Stimulated activated CD4-positive, alpha-beta T cell treated with anti-CD3 and anti-CD28 coated beads, Interleukin-2, amount 100 ng/mL, for 24 hours (primary cell): ENCODE data around the gene KIF5C.
A peak's percentile ranks its signal among the peaks of the same experiment; 100 is the strongest.
"Not testable (repeated sequence)": the region's sequence is repeated elsewhere in the genome, so short reads cannot be mapped to it uniquely, and the experiment has no call there.

Experiments
- DNase-seq, 2 donors: peaks; one replicate each; pipeline ENCODE4 v3.0.0-alpha.2; 2020

KIF5C gene

GRCh38 chr2:148967578-148967977, 92.6 kb downstream of the KIF5C start:
- DNase-seq, result no peak

GRCh38 chr2:148968301-148968700, 93.3 kb downstream of the KIF5C start:
- DNase-seq, result no peak

GRCh38 chr2:148968776-148969319, 93.8 kb downstream of the KIF5C start:
- no peak for DNase-seq

GRCh38 chr2:148969659-148970061, 94.6 kb downstream of the KIF5C start:
- no peak for DNase-seq

- DNase-seq, result no peak
Observed at GRCh38 chr2:148970385-148970784, 95.4 kb downstream of the KIF5C start.

GRCh38 chr2:148971547-148971946, 96.5 kb downstream of the KIF5C start:
- DNase-seq, result no peak

GRCh38 chr2:148974095-148974494, 99.1 kb downstream of the KIF5C start:
- no peak for DNase-seq

GRCh38 chr2:148978026-148978685, 103.1 kb downstream of the KIF5C start:
- no peak for DNase-seq

- DNase-seq, result no peak
Observed at GRCh38 chr2:148978706-148979105, 103.7 kb downstream of the KIF5C start.

- no peak for DNase-seq
Observed at GRCh38 chr2:148979164-148979918, 104.3 kb downstream of the KIF5C start.

GRCh38 chr2:148979919-148980277, 104.9 kb downstream of the KIF5C start:
- DNase-seq, result no peak

- DNase-seq, result not testable (repeated sequence)
Observed at GRCh38 chr2:148980496-148980895, 105.5 kb downstream of the KIF5C start.

GRCh38 chr2:148981324-148981723, 106.3 kb downstream of the KIF5C start:
- DNase-seq, result no peak

- no peak for DNase-seq
Observed at GRCh38 chr2:148981781-148982180, 106.8 kb downstream of the KIF5C start.

GRCh38 chr2:148982282-148982681, 107.3 kb downstream of the KIF5C start:
- no peak for DNase-seq

- DNase-seq, result no peak
Observed at GRCh38 chr2:148983896-148984295, 108.9 kb downstream of the KIF5C start.

GRCh38 chr2:148984449-148984848, 109.4 kb downstream of the KIF5C start:
- no peak for DNase-seq

GRCh38 chr2:148987286-148987685, 112.3 kb downstream of the KIF5C start:
- DNase-seq, result no peak

GRCh38 chr2:148988337-148988736, 113.3 kb downstream of the KIF5C start:
- no peak for DNase-seq

GRCh38 chr2:148989882-148990493, 115.0 kb downstream of the KIF5C start:
- DNase-seq, result peak; percentile 26 to 37

GRCh38 chr2:148990968-148991367, 115.9 kb downstream of the KIF5C start:
- DNase-seq, result no peak

GRCh38 chr2:148992448-148992847, 117.4 kb downstream of the KIF5C start:
- no peak for DNase-seq

- DNase-seq, result no peak
Observed at GRCh38 chr2:148993351-148993750, 118.3 kb downstream of the KIF5C start.

GRCh38 chr2:148994341-148994740, 119.3 kb downstream of the KIF5C start:
- no peak for DNase-seq
